ENCODE measurements around the gene C3orf22.

DNA sequence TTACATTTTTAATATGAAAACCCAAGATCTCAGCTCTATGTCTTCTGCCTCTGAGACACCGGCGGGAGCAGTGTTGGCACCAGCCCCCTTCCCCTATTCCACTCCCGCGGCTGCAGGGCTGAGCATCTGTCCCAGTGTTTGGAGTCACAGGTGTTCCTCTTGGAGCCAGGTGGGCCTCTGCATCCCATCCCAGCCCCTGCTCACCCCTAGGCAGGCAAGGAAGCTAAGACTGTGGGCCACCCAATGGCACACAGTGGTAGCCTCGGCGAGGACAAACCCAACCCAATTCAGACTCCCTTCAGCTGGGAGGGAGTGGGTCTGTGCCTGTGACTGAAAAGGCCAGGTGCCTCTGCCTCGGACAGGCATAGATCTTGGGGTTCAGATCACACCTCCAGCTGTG is 31.7 kb downstream of the C3orf22 start:
- TF ChIP-seq, protein P1, sequence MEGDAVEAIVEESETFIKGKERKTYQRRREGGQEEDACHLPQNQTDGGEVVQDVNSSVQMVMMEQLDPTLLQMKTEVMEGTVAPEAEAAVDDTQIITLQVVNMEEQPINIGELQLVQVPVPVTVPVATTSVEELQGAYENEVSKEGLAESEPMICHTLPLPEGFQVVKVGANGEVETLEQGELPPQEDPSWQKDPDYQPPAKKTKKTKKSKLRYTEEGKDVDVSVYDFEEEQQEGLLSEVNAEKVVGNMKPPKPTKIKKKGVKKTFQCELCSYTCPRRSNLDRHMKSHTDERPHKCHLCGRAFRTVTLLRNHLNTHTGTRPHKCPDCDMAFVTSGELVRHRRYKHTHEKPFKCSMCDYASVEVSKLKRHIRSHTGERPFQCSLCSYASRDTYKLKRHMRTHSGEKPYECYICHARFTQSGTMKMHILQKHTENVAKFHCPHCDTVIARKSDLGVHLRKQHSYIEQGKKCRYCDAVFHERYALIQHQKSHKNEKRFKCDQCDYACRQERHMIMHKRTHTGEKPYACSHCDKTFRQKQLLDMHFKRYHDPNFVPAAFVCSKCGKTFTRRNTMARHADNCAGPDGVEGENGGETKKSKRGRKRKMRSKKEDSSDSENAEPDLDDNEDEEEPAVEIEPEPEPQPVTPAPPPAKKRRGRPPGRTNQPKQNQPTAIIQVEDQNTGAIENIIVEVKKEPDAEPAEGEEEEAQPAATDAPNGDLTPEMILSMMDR (conservative IDR thresholded peaks at IDR 0.05), result no peak
- TF ChIP-seq EZH2 (IDR thresholded peaks at IDR 0.05; ENCODE audit: low read depth), result no peak
